ENCODE data around the gene SMARCD2. TPM values are rescaled to one million over a fixed set of nuclear protein-coding genes. Genes with fewer than 3 reads are reported as not detected.

Gene SMARCD2
- total RNA-seq, 1 donor from 2014 or later: 21.0 TPM

GRCh38 chr17:63833026-63833740 is 9.3 kb downstream of the SMARCD2 start:
- Histone ChIP-seq H3K27me3 (ENCODE audit: low read depth) (no peaks in the 10 kb centered on the region), H3K4me1 (peaks cover 52% of the 10 kb centered on the region), H3K4me3 (no peak overlapping the region), H3K36me3 (peaks cover 85% of the 10 kb centered on the region), H3K27ac (replicated peaks) (no peak overlapping the region), H3K9me3 (replicated peaks) (no peaks in the 10 kb centered on the region)
- TF ChIP-seq, protein P1, sequence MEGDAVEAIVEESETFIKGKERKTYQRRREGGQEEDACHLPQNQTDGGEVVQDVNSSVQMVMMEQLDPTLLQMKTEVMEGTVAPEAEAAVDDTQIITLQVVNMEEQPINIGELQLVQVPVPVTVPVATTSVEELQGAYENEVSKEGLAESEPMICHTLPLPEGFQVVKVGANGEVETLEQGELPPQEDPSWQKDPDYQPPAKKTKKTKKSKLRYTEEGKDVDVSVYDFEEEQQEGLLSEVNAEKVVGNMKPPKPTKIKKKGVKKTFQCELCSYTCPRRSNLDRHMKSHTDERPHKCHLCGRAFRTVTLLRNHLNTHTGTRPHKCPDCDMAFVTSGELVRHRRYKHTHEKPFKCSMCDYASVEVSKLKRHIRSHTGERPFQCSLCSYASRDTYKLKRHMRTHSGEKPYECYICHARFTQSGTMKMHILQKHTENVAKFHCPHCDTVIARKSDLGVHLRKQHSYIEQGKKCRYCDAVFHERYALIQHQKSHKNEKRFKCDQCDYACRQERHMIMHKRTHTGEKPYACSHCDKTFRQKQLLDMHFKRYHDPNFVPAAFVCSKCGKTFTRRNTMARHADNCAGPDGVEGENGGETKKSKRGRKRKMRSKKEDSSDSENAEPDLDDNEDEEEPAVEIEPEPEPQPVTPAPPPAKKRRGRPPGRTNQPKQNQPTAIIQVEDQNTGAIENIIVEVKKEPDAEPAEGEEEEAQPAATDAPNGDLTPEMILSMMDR (IDR thresholded peaks at IDR 0.05; ENCODE audit: borderline replicate concordance): no peak
- intact Hi-C loops (cut with micrococcal nuclease): no loop called here
- DNase-seq: no peak

DNA sequence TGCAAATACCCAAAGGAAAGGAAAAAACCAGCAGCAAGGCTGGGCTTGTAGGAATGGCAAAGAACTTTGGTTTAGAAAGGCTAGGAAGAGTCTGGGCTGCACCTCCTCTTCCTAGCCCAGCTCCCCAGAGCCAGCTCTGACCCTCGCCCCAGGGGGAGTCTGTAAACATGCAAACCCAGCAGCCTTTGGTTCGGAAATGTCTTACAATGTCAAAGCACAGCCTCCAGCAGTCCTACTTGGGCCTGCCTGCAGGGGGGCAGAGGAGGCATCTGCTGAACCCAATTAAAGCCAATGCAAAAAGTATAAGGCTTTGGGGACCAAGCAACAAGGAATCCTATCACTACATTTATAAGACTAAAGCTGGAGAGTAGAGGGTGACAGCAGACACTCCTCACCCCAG is 10.0 kb downstream of the SMARCD2 start:
- H3K27ac ChIP-seq (replicated peaks): no peak overlapping the region
- no peaks in the 10 kb centered on the region for H3K27me3 ChIP-seq (ENCODE audit: low read depth)
- H3K36me3 ChIP-seq: peaks cover 85% of the 10 kb centered on the region
- H3K4me1 ChIP-seq: peaks cover 52% of the 10 kb centered on the region
- no peak overlapping the region for H3K4me3 ChIP-seq
- intact Hi-C loops (cut with micrococcal nuclease): no loop called here
- DNase-seq: no peak
- H3K9me3 ChIP-seq (replicated peaks): no peaks in the 10 kb centered on the region
- TF ChIP-seq, protein P1 (IDR thresholded peaks at IDR 0.05; ENCODE audit: borderline replicate concordance): no peak

DNA sequence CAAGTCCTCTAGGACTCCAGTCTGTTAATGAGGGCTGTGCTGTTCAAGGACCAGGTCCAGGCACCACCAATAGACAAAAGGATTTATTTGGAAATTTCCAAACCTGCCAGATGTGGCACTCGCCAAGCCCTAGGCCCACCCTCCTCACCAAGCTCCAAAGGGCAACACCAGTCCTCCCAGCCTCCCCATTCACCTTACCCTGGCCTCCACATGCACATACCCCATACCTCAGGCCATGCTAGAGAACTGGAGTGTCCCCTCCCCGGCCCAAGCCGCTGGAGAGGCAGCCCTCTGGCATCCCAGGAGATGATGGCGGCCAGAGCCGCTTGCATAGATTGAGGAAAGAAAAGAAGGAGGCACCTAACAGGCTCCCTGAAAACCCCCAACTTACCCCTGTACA is 10.5 kb downstream of the SMARCD2 start:
- DNase-seq: no peak
- H3K9me3 ChIP-seq (replicated peaks): no peaks in the 10 kb centered on the region
- H3K4me1 ChIP-seq: peaks cover 51% of the 10 kb centered on the region
- H3K36me3 ChIP-seq: peaks cover 81% of the 10 kb centered on the region
- H3K4me3 ChIP-seq: no peak overlapping the region
- no peak overlapping the region for H3K27ac ChIP-seq (replicated peaks)
- TF ChIP-seq, protein P1 (IDR thresholded peaks at IDR 0.05; ENCODE audit: borderline replicate concordance): no peak
- H3K27me3 ChIP-seq (ENCODE audit: low read depth): no peaks in the 10 kb centered on the region
- intact Hi-C loops (cut with micrococcal nuclease): no loop called here

DNA sequence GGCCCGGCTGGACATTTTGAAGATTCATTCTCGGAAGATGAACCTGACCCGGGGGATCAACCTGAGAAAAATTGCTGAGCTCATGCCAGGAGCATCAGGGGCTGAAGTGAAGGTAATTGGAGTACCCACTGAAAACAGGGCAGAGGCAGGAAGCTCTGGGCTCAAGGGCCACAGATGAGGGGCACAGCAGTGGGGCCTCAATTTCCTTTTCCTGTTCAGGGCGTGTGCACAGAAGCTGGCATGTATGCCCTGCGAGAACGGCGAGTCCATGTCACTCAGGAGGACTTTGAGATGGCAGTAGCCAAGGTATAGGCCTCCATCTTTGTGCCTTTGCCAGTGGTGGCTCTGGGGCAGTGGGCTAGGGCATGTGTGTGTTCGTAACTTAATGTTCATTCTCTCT is 11.0 kb downstream of the SMARCD2 start:
- Histone ChIP-seq H3K27me3 (ENCODE audit: low read depth) (no peaks in the 10 kb centered on the region), H3K9me3 (replicated peaks) (no peaks in the 10 kb centered on the region), H3K4me1 (peaks cover 49% of the 10 kb centered on the region), H3K36me3 (peaks cover 76% of the 10 kb centered on the region), H3K27ac (replicated peaks) (no peak overlapping the region), H3K4me3 (no peak overlapping the region)
- TF ChIP-seq, protein P1 (IDR thresholded peaks at IDR 0.05; ENCODE audit: borderline replicate concordance): no peak
- no peak for DNase-seq
- intact Hi-C loops (cut with micrococcal nuclease): no loop called here

- TF ChIP-seq, protein P1 (IDR thresholded peaks at IDR 0.05; ENCODE audit: borderline replicate concordance): no peak
Observed at GRCh38 chr17:63830904-63831491, 11.5 kb downstream of the SMARCD2 start.

More at GRCh38 chr17:63830904-63831491, 11.5 kb downstream of the SMARCD2 start:
- intact Hi-C loops (cut with micrococcal nuclease): no loop called here
- Histone ChIP-seq H3K4me1 (peaks cover 54% of the 10 kb centered on the region), H3K36me3 (peaks cover 71% of the 10 kb centered on the region), H3K9me3 (replicated peaks) (no peaks in the 10 kb centered on the region), H3K27ac (replicated peaks) (no peak overlapping the region), H3K27me3 (ENCODE audit: low read depth) (no peaks in the 10 kb centered on the region), H3K4me3 (no peak overlapping the region)
- DNase-seq: no peak
